ENCODE data around the gene CLEC10A. TPM values are rescaled to one million over a fixed set of nuclear protein-coding genes. Genes with fewer than 3 reads are reported as not detected.

The CLEC10A gene
- total RNA-seq, 3 donors from 2014 or later: 2.8 to 15.8 (median 2.9) TPM

DNA sequence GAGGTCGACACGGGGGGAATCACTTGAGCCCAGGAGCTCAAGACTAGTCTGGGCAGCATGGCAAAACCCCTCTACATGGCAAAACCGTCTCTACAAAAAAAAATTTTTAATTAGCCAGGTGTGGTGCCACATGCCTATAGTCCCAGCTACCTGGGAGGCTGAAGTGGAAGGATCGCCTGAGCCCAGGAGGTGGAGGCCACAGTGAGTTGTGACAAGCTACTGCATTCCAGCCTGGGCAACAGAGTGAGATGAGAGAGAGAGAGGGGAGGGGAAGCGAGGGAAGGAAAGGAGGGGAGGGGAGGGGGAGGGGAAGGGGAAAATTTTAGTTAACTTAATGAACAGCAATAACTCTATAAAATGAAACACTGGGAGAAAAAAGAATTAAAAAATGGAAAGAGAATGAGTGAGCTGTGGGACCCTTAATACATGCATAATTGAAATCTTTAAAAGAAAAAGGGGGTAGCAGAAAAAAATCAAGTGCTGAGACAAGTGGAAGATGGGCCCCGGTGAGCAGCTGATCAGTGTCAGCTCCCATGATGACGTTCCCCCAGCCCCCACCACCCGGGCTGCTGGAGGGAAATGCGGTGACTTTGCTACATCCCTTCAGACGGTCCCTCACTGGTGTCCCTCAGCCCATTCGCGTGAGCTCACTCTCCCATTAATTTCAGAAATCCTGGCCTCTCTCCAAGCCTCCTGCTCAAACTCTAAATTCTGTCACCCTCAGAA, 31.9 kb upstream of the CLEC10A start:
- no peak overlapping the region for H3K27ac ChIP-seq
- no peaks in the 10 kb centered on the region for H3K4me1 ChIP-seq
- intact Hi-C loops (cut with DNase I; ENCODE audit: low total_unique reads): no loop called here
- TF ChIP-seq CTCF (IDR thresholded peaks at IDR 0.05) (no peak), POLR2A (IDR thresholded peaks at IDR 0.05) (no peak), POLR2AphosphoS5 (IDR thresholded peaks at IDR 0.05) (no peak)
- DNase-seq (ENCODE audit: low spot score in 2 of 2): no peak
- peaks cover 0 to 21% of the 10 kb centered on the region in 2 donors for H3K27me3 ChIP-seq
- no peaks in the 10 kb centered on the region for H3K36me3 ChIP-seq
- no peak overlapping the region for H3K4me3 ChIP-seq
- no peaks in the 10 kb centered on the region for H3K9me3 ChIP-seq

DNA sequence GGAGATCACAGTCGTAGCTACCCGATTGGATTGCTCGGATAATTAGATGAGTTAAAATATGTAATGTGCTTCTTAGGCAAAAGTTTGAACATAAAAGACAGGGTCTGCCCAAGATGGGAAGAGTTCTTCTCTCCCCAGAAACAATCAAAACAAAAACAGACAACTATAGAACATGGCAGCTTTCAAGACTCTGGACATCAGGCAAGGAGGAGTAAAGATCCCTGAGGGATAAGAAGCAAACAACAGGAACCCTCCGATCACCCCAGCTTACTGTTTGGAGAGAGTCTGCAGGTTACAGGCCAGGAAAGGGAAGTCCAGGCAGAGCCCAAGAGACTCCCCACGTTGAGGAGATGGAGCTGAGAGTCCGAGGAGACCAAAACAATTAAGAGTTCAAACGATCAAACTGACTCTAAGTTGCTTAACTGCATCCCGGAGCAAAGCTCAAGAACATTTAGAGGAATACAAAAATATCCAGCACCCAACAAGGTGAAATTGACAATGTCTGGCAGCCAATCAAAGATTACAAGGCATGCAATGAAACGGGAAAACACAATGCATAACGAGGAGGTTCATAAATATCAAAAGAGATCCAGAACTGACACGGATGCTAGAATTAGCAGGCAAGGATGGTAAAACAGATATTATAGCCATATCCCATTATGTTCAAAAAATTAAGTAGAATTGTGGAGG, 30.7 kb upstream of the CLEC10A start:
- no peaks in the 10 kb centered on the region for H3K36me3 ChIP-seq
- no peak overlapping the region for H3K4me3 ChIP-seq
- intact Hi-C loops (cut with DNase I; ENCODE audit: low total_unique reads): no loop called here
- no peak for DNase-seq (ENCODE audit: low spot score in 2 of 2)
- TF ChIP-seq POLR2A (IDR thresholded peaks at IDR 0.05): no peak
- TF ChIP-seq POLR2AphosphoS5 (IDR thresholded peaks at IDR 0.05): no peak
- no peak for TF ChIP-seq CTCF (IDR thresholded peaks at IDR 0.05)
- H3K4me1 ChIP-seq: no peaks in the 10 kb centered on the region
- no peak overlapping the region for H3K27ac ChIP-seq
- H3K9me3 ChIP-seq: no peaks in the 10 kb centered on the region
- H3K27me3 ChIP-seq: peaks cover 0 to 21% of the 10 kb centered on the region in 2 donors

DNA sequence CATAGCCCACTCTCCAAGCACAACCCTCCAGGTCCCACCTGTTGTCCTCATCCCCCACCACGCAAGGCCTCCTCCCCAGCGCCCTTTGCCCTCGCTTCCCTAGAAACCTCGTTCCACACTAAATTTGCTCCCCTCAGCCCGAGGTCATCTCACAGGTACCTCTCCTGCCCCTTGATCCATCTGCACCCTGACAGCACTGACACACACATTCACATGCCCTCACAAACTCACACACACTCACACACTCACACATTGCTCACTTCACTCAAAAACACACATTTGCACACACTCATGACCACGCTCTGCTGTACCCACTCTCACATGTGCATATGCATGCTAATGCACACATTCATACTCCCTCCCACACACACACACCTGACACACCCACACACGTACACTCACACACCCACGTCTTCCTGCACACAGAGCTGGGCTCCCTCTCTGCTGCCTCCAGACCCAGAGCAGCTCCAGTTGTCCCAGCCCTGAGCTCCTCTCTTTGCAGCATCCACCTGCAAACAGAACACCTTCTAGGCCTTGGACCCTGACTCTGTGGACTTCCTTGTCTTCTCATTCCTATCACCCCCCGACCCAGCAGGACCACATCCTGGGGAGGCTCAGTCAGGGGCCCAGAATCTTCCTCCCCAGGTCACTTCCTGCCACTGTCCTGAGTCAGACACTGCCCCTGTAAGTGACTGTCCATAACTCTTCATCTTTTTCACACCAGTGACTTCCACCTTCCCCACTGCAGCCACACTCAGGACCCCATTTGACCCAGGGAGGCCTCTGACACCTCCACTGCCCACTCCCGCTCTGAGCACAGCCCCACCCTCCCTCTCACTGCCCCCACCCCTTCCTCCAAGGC, 29.6 kb upstream of the CLEC10A start:
- Histone ChIP-seq H3K9me3 (no peaks in the 10 kb centered on the region), H3K27me3 (peaks cover 0 to 21% of the 10 kb centered on the region in 2 donors), H3K27ac (no peak overlapping the region), H3K4me1 (no peaks in the 10 kb centered on the region), H3K4me3 (no peak overlapping the region), H3K36me3 (no peaks in the 10 kb centered on the region)
- TF ChIP-seq POLR2A (IDR thresholded peaks at IDR 0.05) (no peak), CTCF (IDR thresholded peaks at IDR 0.05) (no peak), POLR2AphosphoS5 (IDR thresholded peaks at IDR 0.05) (no peak)
- no peak for DNase-seq (ENCODE audit: low spot score in 2 of 2)
- intact Hi-C loops (cut with DNase I; ENCODE audit: low total_unique reads): no loop called here

DNA sequence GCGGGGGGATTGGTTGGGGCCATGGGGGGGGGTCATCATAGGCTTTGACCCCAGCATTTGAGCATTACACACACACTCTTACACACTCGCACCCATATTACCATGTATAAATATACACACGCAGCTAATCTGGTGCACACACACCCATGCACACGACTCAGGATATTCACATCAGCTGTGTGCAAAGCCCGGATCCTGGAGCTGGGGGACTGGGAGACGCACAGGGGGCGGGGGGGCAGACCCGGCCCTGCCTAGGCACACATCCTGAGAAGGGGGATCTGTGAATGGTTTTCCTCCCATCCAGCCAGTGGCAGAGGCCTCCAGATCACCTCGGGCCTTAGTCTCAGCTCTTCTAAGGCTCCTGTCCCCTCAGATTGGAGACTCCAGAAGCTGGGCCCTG, 28.9 kb upstream of the CLEC10A start:
- Histone ChIP-seq H3K4me3 (no peak overlapping the region), H3K4me1 (no peaks in the 10 kb centered on the region), H3K27ac (no peak overlapping the region), H3K9me3 (no peaks in the 10 kb centered on the region), H3K36me3 (no peaks in the 10 kb centered on the region), H3K27me3 (peaks cover 0 to 21% of the 10 kb centered on the region in 2 donors)
- TF ChIP-seq POLR2A (IDR thresholded peaks at IDR 0.05) (no peak), POLR2AphosphoS5 (IDR thresholded peaks at IDR 0.05) (no peak), CTCF (IDR thresholded peaks at IDR 0.05) (no peak)
- no peak for DNase-seq (ENCODE audit: low spot score in 2 of 2)
- intact Hi-C loops (cut with DNase I; ENCODE audit: low total_unique reads): no loop called here
